Fibroblast of villous mesenchyme (primary cell): ENCODE data around the gene TFB1M. TPM values are rescaled to one million over a fixed set of nuclear protein-coding genes. Genes with fewer than 3 reads are reported as not detected.

Experiments
- DNase-seq: peaks from one replicate; pipeline ENCODE4 v3.0.0-alpha.2; 2010; ENCODE audit warnings: low read depth
- H3K4me3 ChIP-seq: 2 replicates; pipeline ENCODE4 v1.5.1; 2011; ENCODE audit warnings: low read depth, mild to moderate bottlenecking, low read length
- CTCF ChIP-seq: IDR thresholded peaks from 2 replicates; pipeline ENCODE4 v1.5.1; 2012; ENCODE audit warnings: low read depth, mild to moderate bottlenecking, low read length; ENCODE audit not compliant: insufficient read depth
- total RNA-seq: library from RNA; depleted of rRNA; stranded (reverse); fragments of >200 nt; gene quantifications from 2 replicates; pipeline ENCODE4 v1.2.3, GENCODE V29; 2012

TFB1M gene
- total RNA-seq, 1 donor: 29.8 TPM

GRCh38 chr6:155245193-155245592 is 69.1 kb downstream of the TFB1M start:
- no peak overlapping the region for H3K4me3 ChIP-seq
- no peak for TF ChIP-seq CTCF
- DNase-seq: no peak

GRCh38 chr6:155244434-155244833 is 69.8 kb downstream of the TFB1M start:
- TF ChIP-seq CTCF: no peak
- no peak overlapping the region for H3K4me3 ChIP-seq
- no peak for DNase-seq

- TF ChIP-seq CTCF: no peak
- H3K4me3 ChIP-seq: no peak overlapping the region
- DNase-seq: no peak
These were observed 72.3 kb downstream of the TFB1M start for GRCh38 chr6:155241966-155242365.

- DNase-seq: no peak
- TF ChIP-seq CTCF: no peak
- H3K4me3 ChIP-seq: no peak overlapping the region
These were observed 73.2 kb downstream of the TFB1M start for GRCh38 chr6:155240905-155241600.

- no peak for DNase-seq
- H3K4me3 ChIP-seq: no peak overlapping the region
- TF ChIP-seq CTCF: no peak
These were observed 76.7 kb downstream of the TFB1M start for GRCh38 chr6:155237613-155238012.

- no peak for TF ChIP-seq CTCF
- no peak for DNase-seq
- no peak overlapping the region for H3K4me3 ChIP-seq
These were observed 79.2 kb downstream of the TFB1M start for GRCh38 chr6:155235087-155235486.

GRCh38 chr6:155234687-155235086 is 79.6 kb downstream of the TFB1M start:
- no peak for DNase-seq
- TF ChIP-seq CTCF: no peak
- no peak overlapping the region for H3K4me3 ChIP-seq
